Smooth muscle cell (in vitro differentiated cells): ENCODE results near the gene CLSTN2. TPM values are rescaled to one million over a fixed set of nuclear protein-coding genes. Genes with fewer than 3 reads are reported as not detected.

ENCODE experiments used
- DNase-seq: peaks from one replicate; lab custom pipeline; 2025; ENCODE audit not compliant: unreplicated experiment; lab: John Stamatoyannopoulos, UW
- H2AFZ ChIP-seq: fragments of 200-600 bp; sonication (generic); 2 replicates; pipeline ENCODE4 v1.6.0; 2016; ENCODE audit warnings: antibody characterized with exemption, low read depth, mild to moderate bottlenecking
- H3F3A ChIP-seq: fragments of 200-600 bp; sonication (generic); 2 replicates; pipeline ENCODE4 v1.6.0; 2017; ENCODE audit warnings: antibody characterized with exemption, low read depth
- H3K27ac ChIP-seq: fragments of 200-600 bp; sonication (generic); 2 replicates; pipeline ENCODE4 v1.5.1; 2016; ENCODE audit warnings: low read depth, mild to moderate bottlenecking
- H3K27me3 ChIP-seq: fragments of 200-600 bp; sonication (generic); 2 replicates; pipeline ENCODE4 v1.6.1; 2016; ENCODE audit warnings: low read depth, mild to moderate bottlenecking
- H3K36me3 ChIP-seq: fragments of 200-600 bp; sonication (generic); 2 replicates; pipeline ENCODE4 v1.5.1; 2016; ENCODE audit warnings: low read depth
- H3K4me1 ChIP-seq: fragments of 200-600 bp; sonication (generic); 2 replicates; pipeline ENCODE4 v1.5.1; 2016; ENCODE audit warnings: low read depth
- H3K4me2 ChIP-seq: fragments of 200-600 bp; sonication (generic); 2 replicates; pipeline ENCODE4 v1.6.0; 2016; ENCODE audit warnings: mild to moderate bottlenecking
- H3K4me3 ChIP-seq: fragments of 200-600 bp; sonication (generic); 2 replicates; pipeline ENCODE4 v1.5.1; 2016; ENCODE audit warnings: mild to moderate bottlenecking
- H3K79me2 ChIP-seq: fragments of 200-600 bp; sonication (generic); 2 replicates; pipeline ENCODE4 v1.6.0; 2016; ENCODE audit warnings: low read depth, mild to moderate bottlenecking
- H3K9ac ChIP-seq: fragments of 200-600 bp; sonication (generic); 2 replicates; pipeline ENCODE4 v1.6.0; 2016; ENCODE audit warnings: low read depth
- H3K9me3 ChIP-seq: fragments of 200-600 bp; sonication (generic); replicated peaks from 2 replicates; pipeline ENCODE4 v1.5.1; 2016; ENCODE audit warnings: low read depth
- H4K20me1 ChIP-seq: fragments of 200-600 bp; sonication (generic); 2 replicates; pipeline ENCODE4 v1.6.0; 2016; ENCODE audit warnings: low read depth
- WGBS: methylation state at CpG from one replicate; pipeline ENCODE4 v1.1.7; 2016; ENCODE audit warnings: low lambda C conversion rate; 5-methylcytosine and 5-hydroxymethylcytosine counted together
- polyA plus RNA-seq: library from polyadenylated mRNA; unstranded; fragments of >200 nt; fragmentation: Nextera tagmentation; extraction: Ambion mirVana; gene quantifications from 2 replicates; pipeline ENCODE4 v1.2.1, GENCODE V29; 2016
- total RNA-seq: library from RNA; depleted of rRNA; stranded (reverse); fragments of >200 nt; gene quantifications from 2 replicates; pipeline ENCODE4 v1.2.3, GENCODE V29; 2014
- TF ChIP-seq, protein P1 (sequence below): fragments of 200-600 bp; sonication (generic); IDR thresholded peaks from 2 replicates; pipeline ENCODE4 v1.5.1; 2017; ENCODE audit warnings: borderline replicate concordance, mild to moderate bottlenecking, antibody characterized with exemption; ENCODE audit not compliant: insufficient read depth, poor library complexity, severe bottlenecking

CLSTN2 gene
- total and polyA plus RNA-seq, 2 experiments from 2014 or later, result 0.91 to 1.5 TPM

DNA sequence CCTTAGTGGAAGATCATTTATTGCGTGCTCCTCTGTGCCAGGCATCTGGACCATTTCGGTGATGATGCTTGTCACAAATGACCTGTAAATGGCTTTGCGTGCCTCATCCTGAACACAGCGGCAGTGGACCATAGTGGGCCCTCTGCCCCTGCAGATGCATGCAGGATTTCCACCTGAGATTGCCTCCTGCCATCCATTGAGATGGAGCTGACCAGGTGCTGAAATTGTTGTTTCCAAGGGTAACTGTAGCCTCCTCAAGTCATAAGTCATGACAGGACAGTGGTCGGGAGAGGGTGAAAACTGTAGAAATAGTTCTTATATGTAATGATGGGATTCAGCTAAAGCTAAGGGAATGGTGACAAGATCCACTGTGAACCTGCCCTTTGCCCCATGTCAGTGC, 35.5 kb downstream of the CLSTN2 start:
- no peak overlapping the region for H3K27ac ChIP-seq
- 90% methylated on average over 5 of the region's 5 CpGs for WGBS
- H3K9me3 ChIP-seq, result no peaks in the 10 kb centered on the region
- no peak overlapping the region for H2AFZ ChIP-seq
- H3K4me3 ChIP-seq, result no peak overlapping the region
- no peak for DNase-seq
- H3K4me1 ChIP-seq, result no peaks in the 10 kb centered on the region
- H3K9ac ChIP-seq, result no peak overlapping the region
- no peaks in the 10 kb centered on the region for H3F3A ChIP-seq
- TF ChIP-seq, protein P1, sequence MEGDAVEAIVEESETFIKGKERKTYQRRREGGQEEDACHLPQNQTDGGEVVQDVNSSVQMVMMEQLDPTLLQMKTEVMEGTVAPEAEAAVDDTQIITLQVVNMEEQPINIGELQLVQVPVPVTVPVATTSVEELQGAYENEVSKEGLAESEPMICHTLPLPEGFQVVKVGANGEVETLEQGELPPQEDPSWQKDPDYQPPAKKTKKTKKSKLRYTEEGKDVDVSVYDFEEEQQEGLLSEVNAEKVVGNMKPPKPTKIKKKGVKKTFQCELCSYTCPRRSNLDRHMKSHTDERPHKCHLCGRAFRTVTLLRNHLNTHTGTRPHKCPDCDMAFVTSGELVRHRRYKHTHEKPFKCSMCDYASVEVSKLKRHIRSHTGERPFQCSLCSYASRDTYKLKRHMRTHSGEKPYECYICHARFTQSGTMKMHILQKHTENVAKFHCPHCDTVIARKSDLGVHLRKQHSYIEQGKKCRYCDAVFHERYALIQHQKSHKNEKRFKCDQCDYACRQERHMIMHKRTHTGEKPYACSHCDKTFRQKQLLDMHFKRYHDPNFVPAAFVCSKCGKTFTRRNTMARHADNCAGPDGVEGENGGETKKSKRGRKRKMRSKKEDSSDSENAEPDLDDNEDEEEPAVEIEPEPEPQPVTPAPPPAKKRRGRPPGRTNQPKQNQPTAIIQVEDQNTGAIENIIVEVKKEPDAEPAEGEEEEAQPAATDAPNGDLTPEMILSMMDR, result no peak
- H3K27me3 ChIP-seq, result no peaks in the 10 kb centered on the region
- H3K36me3 ChIP-seq, result no peaks in the 10 kb centered on the region
- H4K20me1 ChIP-seq, result no peaks in the 10 kb centered on the region
- no peak overlapping the region for H3K4me2 ChIP-seq
- H3K79me2 ChIP-seq, result no peaks in the 10 kb centered on the region

DNA sequence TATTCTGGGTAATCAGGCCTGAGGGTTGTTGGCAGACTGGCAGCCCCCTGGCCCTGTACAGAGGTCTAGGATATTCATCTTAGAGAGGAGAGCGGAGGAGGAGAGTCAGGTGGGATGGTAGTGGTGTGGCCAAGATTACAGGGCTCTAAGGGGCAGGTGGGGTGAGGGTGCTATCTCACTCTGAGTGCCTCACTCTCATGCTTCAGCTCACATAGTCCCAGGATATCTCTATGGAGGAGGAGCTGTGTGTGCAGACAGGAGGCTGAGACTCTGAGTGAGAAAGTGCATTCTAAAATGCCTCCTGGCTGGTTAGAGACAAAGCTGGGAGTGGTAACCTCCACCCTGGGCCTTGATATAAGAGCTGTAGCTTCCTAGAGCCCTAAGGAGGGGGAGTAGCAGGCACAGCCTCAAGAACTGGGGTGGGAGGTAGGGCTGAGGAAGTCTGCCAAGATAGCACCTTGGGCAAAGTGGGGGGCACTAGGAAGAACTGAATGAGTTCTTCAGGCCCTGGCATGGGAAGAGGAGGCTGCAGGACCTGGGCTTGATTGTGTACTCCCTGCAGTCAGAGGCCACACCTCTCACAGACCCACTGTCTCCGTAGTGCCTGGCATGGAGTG, 39.9 kb downstream of the CLSTN2 start:
- DNase-seq, result no peak
- Histone ChIP-seq H3K79me2 (no peaks in the 10 kb centered on the region), H3K4me1 (no peaks in the 10 kb centered on the region), H3K9ac (no peak overlapping the region), H3K27me3 (no peaks in the 10 kb centered on the region), H3K9me3 (no peaks in the 10 kb centered on the region), H3K27ac (no peak overlapping the region), H3K36me3 (no peaks in the 10 kb centered on the region), H3K4me2 (no peak overlapping the region), H3K4me3 (no peak overlapping the region), H4K20me1 (no peaks in the 10 kb centered on the region), H2AFZ (no peak overlapping the region), H3F3A (no peaks in the 10 kb centered on the region)
- WGBS, result 93% methylated on average over 2 of the region's 2 CpGs
- TF ChIP-seq, protein P1, result no peak

DNA sequence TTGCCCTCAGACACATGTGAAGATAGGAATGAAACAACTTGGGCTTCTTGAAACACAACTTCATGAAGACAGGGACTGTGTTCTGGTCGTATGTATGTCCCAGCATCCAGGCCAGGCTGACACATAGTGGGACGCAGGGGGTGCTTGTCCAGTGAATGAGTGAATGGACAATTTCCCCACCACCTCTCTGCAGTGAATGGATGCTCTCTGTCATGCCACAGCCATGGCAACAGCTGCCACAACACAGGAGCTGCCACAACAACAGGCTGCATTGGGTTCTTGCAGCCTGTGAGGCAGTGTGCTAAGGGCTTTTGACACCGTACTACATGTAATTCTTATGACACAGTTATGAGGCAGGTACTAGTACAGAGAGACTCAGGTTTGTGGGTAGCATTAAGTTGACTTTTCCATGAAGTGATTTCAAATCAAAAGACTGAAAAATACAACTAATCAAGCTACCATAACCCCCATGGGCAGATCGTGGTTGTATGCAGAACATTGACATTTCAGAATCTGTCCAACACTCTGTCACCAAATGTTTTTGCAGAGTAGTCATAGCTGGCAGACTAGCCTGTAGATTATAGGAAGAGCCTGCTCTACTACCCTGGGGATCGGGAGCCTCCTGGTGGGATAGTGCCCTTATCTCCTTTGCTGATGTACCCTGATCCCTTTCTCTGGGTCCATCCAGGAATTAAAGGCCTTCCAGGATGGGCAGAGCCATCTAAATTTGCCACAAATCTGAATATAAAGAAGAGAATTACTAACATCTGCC, 40.8 kb downstream of the CLSTN2 start:
- H3K4me2 ChIP-seq, result no peak overlapping the region
- no peak overlapping the region for H3K27ac ChIP-seq
- TF ChIP-seq, protein P1, result no peak
- no peaks in the 10 kb centered on the region for H3K36me3 ChIP-seq
- no peak overlapping the region for H3K4me3 ChIP-seq
- H3K4me1 ChIP-seq, result no peaks in the 10 kb centered on the region
- no peaks in the 10 kb centered on the region for H3K27me3 ChIP-seq
- H3K9me3 ChIP-seq, result no peaks in the 10 kb centered on the region
- no peak overlapping the region for H3K9ac ChIP-seq
- 62% methylated on average over 5 of the region's 5 CpGs for WGBS
- H3F3A ChIP-seq, result no peaks in the 10 kb centered on the region
- no peaks in the 10 kb centered on the region for H3K79me2 ChIP-seq
- no peaks in the 10 kb centered on the region for H4K20me1 ChIP-seq
- no peak for DNase-seq
- H2AFZ ChIP-seq, result no peak overlapping the region
